ENCODE measurements around the gene MED22.
A peak's percentile ranks its signal among the peaks of the same experiment; 100 is the strongest.
"Not testable (repeated sequence)": the region's sequence is repeated elsewhere in the genome, so short reads cannot be mapped to it uniquely, and the experiment has no call there.

Gene MED22

GRCh38 chr9:133354766-133355165, 6.8 kb upstream of the MED22 start:
- DNase-seq, result no peak

GRCh38 chr9:133353548-133353947, 5.6 kb upstream of the MED22 start:
- DNase-seq, result no peak

- no peak for DNase-seq
These were observed 4.9 kb upstream of the MED22 start for GRCh38 chr9:133352635-133353340.

DNA sequence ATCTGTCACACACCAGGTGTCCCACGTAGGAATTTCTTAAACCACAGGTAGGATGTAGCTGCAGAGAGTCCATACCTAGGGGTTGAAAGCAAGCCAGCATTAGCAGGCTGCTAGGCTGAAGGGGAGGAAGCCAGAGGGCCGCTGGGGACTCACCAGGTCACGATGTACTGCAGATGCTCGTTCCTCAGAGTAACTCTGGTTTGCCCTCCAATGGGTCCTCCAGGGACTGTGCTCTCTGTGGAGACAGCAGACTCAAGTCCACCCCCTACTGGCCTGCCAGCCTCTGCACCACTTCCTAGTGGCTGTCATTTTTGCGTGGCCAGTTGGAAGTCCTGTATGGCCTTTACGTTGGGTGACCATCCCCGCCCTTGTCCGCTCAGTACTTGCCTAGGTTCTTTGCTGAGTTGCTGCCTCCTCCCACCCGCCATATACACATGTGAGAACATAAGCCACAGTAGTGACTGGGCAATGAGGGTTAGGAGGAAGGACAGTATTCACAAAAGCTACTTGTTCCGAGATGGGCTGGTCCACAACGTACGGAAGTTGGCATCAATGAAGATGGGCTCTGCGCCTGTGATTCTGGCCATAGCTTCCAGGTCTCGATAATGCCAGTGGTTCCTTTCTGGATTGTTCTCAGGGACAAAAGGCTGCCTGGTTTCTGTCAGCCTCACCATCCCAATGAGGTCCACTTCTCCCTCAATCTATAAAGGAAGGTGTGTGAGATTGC, 4.1 kb upstream of the MED22 start:
- peak; percentile 72 for DNase-seq

DNA sequence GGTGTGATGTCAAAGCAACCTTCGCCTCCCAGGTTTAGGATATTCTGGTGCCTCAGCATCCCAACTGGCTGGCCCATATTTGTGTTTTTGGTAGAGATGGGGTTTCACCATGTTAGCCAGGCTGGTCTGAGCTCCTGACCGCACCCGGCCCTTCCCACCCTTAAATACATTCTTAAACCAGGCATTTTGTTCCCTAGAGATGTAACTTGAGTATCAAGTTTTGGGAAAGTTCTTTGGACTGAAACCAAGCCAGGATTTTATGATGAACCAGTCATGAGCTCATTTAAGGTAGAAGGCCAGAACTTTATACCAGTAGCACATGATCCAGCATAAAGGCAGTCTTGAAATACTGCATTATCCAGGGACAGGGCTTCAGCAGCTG, 3.6 kb upstream of the MED22 start:
- DNase-seq, result no peak

DNA sequence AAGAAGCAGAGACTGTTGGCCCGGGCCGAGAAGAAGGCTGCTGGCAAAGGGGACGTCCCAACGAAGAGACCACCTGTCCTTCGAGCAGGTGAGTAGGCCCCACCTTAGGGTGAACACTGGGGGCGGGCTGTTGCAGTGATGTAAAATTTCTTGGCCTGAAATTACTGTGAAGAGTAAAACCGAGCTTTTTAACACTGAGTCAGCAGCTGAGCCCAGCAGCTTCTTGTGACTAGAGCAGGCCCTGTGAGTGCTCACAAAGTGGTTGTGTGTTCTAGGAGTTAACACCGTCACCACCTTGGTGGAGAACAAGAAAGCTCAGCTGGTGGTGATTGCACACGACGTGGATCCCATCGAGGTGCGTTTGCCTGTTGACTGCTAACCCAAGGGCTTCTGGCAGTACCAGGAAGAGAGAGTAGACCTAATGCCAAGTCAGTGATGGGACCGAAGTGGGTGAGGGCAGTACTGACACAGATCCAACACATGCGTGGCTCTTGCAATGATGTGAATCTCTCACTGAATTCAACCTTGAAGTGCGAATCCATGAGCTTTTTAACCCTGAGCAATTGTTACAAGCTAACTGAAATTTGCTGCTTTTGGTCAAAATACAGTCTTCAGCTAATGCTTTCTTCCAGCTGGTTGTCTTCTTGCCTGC, 2.2 kb upstream of the MED22 start:
- DNase-seq, result no peak

DNA sequence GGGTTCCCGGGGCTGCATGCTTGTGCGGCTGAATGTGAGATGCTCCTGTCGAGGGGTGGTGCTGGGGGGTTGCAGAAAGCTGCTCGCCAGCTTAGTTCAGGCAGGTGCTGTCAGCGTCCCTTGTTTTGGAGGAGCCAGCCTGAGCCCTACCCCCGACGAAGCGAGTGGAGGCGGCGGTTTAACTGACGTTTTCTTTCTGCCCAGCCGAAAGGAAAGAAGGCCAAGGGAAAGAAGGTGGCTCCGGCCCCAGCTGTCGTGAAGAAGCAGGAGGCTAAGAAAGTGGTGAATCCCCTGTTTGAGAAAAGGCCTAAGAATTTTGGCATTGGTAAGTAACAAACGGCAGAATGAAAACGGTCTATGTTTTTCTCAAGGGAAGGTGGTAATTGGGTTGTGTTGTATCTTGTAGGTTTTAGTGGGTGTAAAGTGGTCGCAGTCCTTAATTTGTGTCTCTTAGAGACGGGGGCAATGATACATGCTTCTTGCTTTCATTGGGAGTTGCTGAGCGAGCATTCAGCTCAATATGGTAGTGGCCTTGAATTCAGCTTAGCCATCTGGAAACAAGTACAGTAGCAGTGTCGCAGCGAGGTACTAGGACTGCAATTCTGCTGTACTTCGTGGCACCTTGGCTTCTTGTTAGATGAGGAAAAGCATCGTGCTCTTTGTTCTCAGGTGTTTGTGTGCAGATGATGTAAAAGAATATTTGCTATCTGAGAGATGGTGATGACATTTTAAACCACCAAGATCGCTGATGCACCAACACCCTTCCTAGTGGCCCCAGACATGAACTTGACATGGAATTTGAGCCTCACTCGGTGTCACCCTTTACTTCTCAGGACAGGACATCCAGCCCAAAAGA, 1.0 kb upstream of the MED22 start:
- no peak for DNase-seq

DNA sequence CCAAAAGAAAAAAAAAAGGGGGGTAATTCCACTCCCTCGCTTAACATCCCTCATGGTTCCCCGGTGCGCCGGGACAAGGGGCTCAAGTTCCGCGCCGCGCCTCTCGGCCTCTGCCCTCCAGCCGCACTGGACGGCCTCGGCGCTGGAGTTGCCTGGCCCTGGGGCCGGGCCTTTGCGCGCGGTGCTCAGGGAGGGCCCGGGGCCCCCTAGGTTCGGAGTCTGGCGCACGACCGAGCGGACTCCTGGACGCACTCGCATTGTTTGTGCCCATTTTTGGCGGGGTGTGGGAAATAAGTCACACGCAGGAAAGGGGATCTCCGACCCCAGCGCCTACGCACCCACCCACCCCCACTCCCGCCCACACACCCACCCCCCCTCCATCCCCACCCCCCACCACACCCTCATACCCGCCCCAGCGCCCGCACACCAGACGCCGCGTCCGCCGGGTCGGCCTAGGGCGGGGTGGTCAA, 381 bp downstream of the MED22 start:
- peak; percentile 26 for DNase-seq

DNA sequence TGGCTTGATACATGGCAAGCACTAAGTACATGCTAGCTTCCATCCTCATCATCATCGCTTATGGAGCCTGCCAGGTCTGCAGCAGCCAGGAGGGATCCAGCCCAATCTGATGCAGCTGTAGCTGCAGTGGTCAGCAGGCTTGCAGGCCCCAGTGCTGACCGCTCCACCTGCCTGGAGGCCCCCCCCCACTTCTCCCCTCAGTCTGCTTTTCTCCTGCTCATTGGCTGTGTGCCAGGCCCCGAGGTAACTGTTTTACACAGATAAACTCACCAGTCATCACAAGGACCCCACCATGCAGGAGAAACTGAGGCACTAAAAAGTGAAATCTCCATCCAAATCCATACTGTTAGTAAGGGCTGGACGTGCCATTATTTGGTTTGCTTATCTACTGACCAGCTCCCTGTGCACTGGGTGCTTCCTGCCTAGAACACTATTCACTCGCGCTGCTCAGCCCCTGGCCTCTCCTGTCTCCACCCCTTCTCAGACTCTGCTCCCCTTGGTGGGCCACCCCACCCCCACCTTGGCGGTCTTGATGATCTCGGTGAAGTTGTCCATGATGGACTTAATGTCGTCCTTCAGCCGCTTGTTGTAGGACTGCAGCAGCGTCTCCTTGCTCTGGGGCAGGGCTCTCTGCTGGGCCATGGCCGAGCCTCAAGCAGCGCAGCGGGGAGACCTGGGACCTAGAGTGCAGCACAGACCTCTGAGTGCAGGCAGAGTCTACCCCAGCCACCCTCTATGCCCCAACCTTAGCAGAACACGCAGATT, 1.7 kb downstream of the MED22 start:
- DNase-seq, result no peak

DNA sequence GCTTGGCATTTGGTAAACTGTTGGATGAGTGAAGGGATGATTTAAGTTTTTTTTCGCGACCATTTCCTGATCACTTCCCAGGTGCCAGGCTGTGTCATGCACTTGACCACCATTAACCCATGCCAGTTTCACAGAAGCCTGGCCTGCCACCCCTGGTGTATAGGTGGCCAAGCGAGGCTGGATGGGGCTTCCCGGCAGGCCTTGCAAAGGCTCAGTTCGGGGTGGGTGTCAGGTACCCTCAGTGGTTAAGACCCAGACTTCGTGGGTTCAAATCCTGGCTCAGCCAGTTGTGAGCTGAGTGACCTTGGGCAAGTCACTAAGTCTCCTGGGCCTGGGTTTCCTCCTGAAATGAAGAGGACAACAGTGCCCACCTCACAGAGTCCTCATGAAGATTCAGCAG, 2.3 kb downstream of the MED22 start:
- DNase-seq, result no peak

DNA sequence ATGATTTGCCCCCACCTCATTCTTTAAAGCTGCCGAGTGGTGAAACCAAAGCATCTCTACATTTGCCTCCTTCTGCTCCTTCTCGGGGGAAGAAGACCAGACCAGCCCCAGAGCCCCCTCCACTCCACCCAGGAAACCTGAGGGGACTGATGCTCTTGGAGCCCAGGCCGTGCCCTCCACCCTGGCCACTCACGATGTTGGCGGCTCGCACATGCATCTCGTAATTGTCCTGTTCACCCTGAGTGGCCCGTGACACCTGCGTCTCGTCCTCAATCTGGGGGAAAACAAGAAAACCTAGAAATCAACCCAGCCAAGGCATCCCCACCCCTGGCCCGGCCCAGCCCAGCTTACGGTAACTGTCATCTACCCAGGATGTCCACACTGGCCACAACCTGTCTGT, 3.0 kb downstream of the MED22 start:
- no peak for DNase-seq

- no peak for DNase-seq
These were observed 3.9 kb downstream of the MED22 start for GRCh38 chr9:133344071-133344470.

DNA sequence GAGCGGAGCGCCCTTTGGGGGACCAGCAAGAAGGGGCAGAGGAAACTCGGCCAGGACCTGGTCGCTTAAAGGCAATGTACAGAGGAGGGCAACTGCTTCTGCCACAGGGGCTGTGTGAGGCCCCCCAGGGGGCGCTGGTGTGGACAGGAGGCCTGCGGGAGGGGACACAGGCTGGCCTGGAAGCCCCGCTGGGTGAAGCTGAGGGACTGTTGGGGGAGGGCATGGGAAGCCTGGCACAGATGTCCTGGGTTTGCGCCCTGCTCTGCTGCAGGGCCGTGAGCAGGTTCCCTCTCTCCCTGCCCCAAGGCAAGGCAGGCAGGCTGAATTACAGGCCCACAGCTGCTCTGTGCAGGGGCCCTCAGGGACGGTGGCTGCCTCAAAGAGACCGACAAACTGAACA, 5.4 kb downstream of the MED22 start:
- DNase-seq, result no peak

DNA sequence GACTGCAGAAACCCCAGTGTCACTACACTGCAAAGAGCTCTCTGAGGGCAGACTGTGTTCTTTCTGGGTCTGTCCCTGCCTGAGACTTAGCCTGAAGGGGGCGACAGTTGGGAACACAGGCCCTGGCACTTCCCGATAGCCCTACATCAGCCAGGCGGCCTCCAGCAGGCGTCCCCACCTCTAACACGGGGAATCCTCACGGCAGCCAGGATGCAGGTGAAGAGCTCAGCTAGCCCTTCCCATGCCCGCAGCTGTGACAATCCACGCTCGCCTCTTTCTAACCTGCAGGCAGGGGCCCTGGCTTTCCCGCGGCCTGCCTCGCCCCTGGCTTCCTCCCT, 5.9 kb downstream of the MED22 start:
- DNase-seq, result no peak

GRCh38 chr9:133341369-133342068, 6.4 kb downstream of the MED22 start:
- no peak for DNase-seq

DNA sequence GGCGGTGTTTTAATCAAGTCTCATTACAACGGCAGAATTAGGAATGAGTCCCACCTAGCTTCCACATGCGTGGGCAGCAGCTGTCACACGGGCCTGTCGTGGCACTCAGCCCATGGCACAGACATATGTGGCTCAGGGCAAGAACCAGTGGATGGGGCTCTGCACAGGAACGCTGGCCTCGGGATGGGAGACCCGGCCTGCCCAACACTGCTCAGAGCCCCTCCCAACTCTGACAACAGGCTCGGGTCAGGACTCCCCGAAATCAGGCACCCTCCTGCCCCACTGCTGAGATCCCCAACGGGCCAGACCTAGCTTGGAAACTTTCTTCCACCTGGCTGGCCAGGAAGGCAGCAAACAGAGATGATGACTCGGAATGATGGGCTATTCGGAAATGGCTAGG, 7.0 kb downstream of the MED22 start:
- no peak for DNase-seq

- DNase-seq, result no peak
These were observed 7.7 kb downstream of the MED22 start for GRCh38 chr9:133340256-133340655.

GRCh38 chr9:133339641-133340040, 8.3 kb downstream of the MED22 start:
- no peak for DNase-seq

GRCh38 chr9:133335924-133336811, 11.8 kb downstream of the MED22 start, which contains the start of gene SURF6:
Gene SURF6, minus strand, starts transcription at chr9:133336188. Its CDS starts 56 bp downstream, at chr9:133336132.
- peak; percentile 90 for DNase-seq

DNA sequence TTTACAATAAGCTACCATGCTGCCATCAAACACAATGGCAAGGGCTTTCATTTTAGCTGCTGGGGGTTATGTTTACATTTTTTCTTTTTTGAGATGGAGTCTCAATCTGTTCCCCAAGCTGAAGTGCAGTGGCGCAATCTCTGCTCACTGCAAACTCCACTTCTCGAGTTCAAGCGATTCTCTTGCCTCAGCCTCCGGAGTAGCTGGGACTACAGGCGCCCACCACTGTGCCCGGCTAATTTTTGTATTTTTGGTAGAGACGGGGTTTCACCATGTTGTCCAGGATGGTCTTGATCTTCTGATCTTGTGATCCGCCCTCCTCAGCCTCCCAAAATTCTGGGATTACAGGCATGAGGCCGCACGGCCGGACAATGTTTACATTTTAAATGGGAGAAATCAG, 13.0 kb downstream of the MED22 start:
- not testable (repeated sequence) for DNase-seq

DNA sequence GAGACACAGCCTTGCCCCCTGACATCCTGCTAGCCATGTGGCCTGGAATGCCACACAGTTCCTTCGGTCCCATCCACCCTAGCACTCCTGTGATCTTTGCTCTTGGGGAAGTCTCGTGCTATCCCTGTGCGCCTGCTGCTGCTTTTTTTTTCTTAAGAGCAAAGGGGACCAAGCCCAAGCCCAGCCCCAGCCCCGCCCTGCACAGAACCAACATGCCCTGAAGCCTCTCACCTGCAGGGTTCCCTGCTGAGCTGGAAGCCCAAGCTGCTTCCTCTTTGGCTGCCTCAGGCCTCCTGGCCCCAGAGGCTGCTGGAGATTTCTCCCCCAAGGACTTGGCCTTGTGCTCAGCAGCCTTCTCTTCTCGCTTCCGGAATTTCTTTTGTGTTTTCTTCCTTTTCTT, 13.8 kb downstream of the MED22 start:
- DNase-seq, result no peak
